GM21737 (cell line): Measurements from ENCODE around the gene MGAT5B.

Experiments used
- ATAC-seq: cut with Tn5 transposase; IDR thresholded peaks from one replicate; pipeline ENCODE4 v1.9.1; 2021; ENCODE audit warnings: mild to moderate bottlenecking, moderate library complexity; ENCODE audit not compliant: unreplicated experiment

The MGAT5B gene

DNA sequence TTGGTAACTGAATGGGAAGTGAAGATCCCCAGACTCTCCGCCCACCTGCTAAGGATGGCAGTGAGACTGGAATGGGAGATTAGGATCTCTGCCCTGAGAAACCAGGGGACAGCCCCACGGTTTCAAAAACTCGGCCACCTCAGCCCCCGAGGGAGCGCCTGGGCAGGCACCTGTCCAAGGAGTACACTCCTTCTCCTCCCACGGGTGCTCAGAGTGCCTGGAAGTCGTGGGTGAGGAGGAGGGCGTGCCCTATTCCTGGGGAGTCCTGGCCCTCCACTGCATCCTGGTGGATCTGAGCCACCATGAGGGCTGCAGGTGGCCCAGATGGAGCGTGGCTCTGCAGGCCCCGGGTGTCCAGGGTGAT, 78.5 kb downstream of the MGAT5B start:
- no peak for ATAC-seq

DNA sequence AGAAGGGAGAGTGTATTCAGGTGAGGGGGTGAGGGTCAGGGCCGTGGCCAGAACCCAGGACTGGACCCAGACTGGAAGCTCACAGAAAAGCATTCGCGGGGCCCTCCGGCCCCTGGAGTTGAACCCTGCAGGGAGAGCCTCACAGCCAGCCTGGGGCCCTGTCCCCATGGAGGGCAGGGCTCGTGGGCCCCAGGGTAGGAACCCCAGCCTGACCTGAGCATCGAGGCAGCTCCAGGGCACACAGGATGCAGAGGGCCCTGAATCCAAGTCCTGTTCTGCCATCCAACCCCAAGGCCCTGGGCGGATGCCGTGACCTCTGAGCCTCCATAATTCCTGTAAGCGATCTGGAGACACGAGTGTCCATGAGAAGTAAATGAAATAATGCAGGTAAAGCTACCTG, 79.1 kb downstream of the MGAT5B start:
- ATAC-seq = no peak

DNA sequence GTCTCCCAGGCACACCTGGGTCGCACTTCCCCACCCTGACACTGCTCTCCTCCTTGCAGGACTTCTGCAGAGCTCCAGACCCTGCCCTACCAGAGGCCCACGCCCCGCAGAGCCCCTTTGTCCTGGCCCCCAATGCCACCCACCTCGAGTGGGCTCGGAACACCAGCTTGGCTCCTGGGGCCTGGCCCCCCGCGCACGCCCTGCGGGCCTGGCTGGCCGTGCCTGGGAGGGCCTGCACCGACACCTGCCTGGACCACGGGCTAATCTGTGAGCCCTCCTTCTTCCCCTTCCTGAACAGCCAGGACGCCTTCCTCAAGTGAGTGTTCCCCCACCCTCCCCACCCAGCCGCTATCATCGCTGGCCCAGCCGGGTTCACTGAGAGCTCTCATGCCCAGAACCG, 79.6 kb downstream of the MGAT5B start:
- ATAC-seq = no peak

DNA sequence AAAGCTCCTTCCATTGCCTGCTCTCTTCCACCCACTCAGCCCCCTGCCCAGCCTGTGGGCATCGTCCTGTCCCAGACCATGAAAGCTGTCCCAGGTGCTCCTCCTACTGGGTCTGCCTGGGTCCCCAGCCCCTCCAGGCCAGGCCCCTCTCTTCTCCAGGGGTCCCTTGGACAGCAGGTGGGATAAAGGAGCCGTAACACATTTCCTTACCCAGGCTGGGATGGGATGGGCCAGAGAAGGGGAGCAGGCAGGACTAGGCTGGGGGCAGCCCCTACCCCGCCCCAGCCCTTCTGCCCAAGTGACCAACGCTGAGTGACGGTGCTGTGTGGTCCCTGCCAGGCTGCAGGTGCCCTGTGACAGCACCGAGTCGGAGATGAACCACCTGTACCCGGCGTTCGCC, 80.1 kb downstream of the MGAT5B start:
- no peak for ATAC-seq

DNA sequence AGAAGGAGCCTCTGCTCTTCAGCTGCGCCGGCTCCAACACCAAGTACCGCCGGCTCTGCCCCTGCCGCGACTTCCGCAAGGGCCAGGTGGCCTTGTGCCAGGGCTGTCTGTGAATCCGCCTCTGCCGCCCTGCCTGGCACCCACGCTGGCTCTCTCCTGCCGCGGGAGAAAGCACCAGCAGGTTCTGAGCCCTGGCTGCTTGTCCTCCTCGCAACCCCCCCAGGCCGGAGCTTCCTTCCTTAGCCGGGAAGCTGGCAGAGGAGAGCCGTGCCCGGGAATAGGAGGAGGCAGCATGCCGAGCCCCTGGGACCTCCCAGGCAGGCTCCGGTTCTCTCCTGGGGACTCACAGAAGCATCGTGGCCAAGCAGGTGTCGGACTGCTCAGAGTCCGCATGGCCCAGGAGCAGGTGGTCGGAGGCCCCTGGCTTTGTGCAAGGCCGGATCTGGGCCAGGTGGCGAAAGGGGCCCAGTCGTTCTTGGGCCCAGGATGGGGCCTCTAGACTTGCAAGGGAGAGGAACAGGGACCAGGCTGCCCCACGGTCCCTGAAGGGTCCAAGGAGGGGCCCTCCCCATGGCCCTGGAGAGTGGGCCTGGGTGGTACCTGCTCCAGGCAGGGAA, 80.6 kb downstream of the MGAT5B start:
- no peak for ATAC-seq

DNA sequence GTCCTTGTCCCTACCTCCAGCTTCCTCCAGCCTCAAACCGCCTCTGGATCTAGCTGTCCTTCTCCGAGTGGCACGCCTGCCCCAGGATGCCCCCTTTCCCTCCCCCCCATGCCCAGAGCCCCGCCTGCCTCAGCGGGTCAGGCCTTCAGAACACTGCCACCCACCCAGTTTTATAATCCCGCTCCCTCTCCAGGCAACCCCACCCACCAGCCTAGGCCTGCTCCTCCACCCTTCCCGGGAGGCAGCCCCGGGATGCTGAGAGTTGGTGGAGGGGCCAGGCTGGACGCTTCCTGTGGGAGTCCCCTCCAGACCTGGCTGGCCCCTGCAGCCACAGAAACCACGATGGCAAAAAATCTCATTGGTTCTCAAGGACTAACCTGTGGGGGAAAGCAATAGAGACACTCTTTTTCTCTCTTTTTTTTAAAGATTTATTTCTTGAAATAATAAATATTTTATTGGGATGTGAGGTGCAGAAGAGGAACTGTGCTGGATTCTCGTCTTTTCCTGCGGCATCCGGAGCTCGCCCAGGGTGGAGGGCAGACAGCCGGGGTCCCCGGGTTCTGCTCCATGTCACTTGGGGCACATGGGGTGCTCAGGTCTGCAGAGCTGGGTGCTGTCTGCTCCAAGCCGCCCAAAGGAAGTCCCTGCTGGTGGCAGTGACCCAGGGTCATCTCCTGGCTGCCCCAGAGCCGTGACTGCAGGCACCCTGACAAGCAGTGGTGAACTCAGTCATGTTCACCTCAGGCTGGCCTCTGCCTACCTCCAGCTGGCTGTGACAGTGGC, 81.9 kb downstream of the MGAT5B start:
- ATAC-seq = no peak

DNA sequence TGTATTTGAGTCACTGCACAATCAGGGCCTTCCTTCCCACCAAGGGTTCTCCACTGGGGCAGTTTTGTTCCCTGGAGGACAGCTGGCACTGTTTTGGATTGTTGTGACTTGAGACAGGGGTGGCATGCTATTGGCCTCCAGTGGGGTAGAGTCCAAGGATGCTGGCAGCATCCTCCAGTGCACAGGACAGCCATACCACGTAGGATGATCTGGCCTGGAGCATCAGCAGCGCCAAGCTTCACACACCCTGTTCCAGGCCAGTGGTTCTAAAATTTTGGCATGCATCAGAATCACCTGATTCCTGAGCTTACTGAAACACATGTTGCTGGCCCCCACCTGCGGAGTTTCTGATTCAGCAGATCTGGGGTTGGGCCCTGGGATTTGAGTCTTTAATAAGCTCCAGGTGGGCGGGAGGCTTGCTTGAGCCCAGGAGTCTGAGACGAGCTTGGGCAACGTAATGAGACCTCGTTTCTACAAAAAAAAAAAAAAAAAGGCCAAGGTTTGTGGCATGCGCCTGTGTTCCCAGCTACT, 83.2 kb downstream of the MGAT5B start:
- no peak for ATAC-seq

DNA sequence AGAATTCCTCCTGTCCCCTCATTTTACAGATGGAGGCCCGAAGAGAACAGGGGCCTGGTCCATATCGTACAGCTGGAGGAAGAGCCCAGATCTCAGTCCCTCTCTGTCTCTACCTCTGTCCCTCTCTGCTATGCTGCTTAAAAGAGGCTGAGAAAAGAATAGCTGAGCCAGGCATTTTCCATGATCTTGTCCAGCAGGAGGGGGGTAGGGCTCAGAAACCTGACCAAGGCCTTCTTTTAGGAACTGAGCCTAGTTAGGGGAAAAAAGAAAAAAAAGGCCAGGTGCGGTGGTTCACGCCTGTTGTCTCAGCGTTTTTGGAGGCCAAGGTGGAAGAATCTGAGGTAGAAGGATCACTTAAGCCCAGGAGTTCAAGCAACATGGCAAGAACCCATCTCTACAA, 84.2 kb downstream of the MGAT5B start:
- ATAC-seq = no peak

DNA sequence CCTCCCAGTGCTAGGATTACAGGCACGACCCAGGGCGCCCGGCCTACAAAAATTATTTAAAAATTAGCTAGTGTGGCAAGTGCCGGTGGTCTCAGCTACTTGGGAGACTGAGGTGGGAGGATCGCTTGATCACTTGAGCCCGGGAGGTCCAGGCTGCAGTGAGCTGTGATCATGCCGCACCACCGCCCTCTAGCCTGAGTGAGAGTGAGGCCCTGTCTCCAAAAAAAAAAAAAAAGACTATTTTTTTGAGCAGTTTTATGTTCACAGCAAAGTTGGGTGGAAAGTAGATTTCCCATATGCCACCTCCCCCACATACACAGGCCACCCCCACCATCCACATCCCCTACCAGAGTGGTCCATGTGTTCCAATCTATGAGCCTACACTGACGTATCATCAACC, 84.9 kb downstream of the MGAT5B start:
- ATAC-seq = no peak

DNA sequence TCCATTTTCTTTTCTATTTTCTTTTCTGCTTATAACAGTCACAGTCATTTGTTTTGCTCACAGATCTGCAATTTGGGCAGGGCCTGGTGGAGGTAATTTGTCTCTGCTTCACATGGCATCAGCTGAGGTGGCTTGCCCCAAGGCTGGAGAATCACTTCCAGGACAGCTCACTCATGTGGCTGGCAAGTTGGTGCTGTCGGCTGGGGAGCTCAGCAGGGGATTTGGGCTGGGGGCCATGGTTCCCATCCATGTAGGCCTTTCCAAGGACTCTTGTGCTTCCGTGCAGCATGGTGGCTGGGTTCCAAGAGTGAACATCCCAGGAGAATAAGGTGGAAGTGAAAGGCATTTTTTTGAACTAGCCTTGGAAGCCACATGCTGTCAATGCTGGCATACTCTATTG, 85.7 kb downstream of the MGAT5B start:
- no peak for ATAC-seq

DNA sequence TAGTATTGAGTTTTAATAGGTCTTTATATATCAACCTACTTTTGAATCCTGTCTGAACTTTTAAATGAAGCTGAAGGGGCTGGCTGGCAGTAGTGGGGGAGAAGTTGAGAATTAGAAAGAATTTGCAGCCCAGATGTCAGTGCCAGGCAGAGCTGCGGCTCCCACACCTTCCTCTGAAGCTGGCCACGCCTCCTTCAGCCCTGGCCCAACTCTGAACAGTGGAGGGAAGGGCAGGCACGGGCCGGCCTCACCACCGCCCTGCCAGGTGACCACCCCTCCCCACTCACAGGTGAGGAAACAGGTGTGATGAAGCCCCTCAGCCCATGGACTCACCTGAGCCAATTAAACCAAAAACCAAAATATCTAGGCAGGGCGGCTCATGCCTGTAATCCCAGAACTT, 87.0 kb downstream of the MGAT5B start:
- no peak for ATAC-seq

DNA sequence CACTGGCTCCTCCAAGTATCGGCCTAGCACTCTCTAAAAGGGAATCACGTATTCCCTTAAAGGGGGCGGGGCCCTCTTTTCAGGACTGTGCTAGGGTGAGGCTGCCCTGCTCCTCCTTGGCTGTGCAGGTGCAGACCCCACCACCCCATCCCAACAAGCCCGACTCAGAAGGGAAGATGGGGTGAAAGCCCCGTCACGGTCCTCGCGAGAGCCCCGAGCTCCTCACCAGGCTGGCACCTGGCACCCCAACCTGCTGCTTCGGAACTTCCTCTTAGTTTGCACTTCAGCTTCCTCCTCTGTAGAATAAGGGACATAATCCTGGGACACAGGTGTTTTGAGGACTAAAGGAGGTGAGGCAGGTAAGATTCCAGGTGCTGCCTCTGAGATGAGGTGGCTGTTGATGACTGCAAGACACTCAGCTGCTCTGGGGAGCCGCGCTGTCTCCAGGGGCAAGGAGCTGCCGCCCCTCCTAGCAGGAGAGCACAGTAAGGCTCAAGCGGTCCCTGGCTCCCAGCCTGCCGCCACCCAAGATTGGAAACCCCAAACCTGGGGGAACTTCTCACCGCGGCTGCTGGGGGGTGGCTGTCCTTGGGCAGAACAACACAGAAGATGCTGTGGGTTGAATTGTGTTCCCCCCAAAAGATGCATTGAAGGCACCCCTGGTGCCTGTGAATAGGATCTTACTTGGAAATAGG, 88.8 kb downstream of the MGAT5B start:
- ATAC-seq = no peak

DNA sequence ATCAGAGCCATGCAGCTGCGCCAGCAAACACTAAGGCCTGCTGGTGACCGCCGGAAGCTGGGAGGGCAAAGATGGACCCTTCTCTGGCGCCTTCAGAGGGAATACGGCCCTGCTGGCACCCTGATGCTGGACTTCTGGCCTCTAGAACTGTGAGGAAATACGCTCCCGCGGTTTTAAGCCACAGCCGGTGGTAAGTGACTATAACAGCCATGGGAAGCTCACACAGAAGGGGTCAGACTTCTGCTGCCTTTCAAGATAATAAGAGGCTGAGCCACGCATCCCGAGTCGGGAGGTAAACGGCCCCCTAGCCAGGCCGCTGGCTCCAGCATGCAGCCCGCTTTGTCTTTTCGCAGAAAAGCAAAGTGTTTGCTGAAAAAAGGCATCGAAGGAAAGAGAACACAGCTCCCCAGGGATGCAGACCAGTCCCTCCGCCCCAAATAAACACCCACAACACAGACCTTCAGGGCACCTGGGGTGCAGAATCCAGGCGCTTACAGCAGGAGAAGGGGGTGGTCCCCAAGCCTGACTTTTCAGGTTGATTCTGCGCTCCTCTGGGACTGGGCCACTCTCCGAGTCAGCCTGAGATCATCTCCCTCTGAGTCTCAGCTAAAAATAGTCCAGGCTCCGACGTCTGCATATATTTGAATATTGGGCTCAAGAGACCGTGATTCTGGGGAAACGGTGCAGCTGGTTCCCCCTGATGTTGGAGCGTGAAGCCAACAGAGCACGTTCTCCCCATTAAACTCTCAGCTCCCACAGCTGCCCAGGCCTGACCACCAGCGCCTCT, 89.7 kb downstream of the MGAT5B start:
- ATAC-seq = no peak

DNA sequence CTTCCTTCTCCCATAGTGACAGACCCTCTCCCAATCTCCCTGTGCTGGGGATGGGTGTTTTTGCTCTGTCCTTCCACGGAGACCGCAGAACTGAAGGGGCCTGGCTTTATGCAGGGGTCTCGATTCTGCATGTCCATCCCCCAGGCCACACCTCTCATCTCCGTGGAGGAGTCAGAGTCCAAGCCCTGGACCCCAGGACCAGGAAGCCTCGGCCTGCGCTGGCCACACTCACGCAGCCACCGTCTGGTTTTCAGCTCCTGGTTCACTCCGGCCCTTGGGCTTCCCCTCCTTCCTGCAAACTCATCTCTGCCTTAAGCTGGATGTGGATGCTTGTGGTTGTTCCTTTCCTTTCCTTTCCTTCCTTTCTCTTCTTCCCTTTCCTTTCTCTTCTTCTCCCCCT, 90.8 kb downstream of the MGAT5B start:
- no peak for ATAC-seq

DNA sequence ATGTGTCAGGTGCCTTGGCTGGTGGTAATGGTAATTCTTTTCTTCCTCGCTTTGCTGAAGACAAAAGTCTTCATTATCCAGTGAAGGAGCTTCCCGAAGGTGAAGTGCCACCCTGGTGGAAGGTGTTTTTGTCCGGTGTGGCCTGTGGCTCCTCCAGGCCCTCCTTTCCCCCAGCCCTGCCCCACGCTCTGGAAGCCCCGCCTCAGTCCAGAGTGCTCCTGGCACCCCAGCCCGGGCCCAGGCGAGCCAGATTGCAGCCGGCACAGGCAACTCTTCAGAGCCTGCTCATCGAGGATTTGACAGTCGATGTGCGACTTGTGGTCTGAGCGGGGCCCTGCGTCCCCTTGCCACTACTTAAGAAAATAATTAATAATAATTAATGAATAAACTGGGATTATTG, 93.7 kb downstream of the MGAT5B start:
- ATAC-seq = no peak

DNA sequence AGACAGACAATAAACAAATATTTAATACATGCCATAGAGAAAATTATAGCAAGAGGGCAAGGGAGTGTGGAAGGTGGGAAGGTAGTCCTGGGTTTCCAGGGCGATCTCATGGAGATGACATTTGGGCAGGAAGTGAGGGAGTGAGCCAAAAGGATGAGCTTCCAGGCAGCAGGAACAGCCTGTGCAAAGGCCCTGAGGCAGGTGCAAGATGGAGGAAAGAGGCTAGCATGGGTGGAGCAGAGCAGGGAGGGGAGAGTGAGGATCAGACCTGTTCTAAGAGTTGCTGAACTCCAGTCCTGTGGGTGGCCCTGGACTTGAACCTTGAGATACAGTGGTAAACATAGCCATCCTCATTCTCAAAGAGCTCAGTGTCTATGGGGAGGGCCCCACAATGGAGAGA, 94.7 kb downstream of the MGAT5B start:
- ATAC-seq = no peak

DNA sequence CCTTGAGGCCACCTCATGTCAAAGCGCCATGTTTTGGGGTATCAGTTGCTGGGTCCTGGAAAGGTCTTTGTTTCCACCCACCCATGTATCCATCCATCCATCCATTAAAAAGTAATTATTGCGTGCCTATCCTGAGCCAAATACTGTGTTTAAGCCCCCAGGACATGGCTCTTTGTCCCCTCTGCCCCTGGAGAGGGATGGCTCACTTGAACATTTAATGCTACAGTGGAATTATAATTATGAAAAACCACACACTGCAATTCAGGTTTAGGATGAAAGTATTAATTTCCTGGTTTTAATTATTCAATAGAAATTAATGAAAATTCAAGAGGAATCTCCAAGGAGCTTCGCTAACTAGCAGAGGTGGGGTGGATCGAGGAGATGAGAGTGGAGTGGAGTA, 97.8 kb downstream of the MGAT5B start:
- no peak for ATAC-seq

DNA sequence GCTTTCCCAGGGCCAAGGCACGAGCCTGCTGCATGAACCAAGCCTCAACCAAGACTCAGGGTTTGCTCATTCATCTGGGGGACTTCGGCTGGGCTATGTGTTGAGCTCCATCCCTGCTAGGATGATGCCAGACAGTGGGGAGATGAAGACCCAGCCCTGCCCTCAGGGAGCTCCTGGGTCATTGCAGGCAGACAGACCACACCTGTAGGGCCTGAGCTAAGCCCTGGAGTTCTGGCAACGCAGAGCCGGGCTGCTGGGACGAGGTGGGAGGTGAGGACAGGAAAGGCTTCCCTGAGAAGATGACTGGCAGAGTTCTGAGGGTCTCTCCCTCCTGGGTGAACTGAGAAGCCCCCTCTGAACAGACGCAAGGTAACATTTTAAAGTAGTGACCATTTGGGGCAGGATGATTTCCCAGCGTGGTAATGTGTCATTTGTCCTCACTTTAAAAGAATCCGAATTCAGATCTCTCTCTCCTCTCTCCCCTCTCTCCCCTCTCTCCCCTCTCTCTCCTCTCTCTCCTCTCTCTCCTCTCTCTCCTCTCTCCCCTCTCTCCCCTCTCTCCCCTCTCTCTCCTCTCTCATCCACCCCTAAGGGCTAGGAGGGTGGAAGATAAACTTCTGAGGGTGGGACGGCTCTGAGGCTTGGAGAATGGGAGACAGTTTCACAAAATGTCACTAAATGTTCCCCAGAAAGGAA, 98.4 kb downstream of the MGAT5B start:
- no peak for ATAC-seq

DNA sequence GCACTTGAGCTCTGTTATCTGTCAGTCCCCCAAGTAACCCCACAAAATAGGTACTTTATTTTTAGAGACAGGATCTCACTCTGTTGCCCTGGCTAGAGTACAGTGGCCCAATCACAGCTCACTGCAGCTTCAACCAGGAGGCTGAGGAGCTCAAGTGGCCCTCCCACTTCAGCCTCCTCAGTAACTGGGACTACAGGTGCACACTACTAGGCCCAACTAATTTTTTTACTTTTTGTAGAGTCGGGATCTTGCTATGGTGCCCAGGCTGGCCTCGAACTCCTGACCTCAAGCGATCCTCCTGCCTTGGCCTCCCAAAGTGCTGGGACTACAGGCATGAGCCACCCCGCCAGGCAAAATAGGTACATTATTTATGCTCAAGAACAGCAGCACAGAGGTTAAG, 99.6 kb downstream of the MGAT5B start:
- ATAC-seq = no peak

DNA sequence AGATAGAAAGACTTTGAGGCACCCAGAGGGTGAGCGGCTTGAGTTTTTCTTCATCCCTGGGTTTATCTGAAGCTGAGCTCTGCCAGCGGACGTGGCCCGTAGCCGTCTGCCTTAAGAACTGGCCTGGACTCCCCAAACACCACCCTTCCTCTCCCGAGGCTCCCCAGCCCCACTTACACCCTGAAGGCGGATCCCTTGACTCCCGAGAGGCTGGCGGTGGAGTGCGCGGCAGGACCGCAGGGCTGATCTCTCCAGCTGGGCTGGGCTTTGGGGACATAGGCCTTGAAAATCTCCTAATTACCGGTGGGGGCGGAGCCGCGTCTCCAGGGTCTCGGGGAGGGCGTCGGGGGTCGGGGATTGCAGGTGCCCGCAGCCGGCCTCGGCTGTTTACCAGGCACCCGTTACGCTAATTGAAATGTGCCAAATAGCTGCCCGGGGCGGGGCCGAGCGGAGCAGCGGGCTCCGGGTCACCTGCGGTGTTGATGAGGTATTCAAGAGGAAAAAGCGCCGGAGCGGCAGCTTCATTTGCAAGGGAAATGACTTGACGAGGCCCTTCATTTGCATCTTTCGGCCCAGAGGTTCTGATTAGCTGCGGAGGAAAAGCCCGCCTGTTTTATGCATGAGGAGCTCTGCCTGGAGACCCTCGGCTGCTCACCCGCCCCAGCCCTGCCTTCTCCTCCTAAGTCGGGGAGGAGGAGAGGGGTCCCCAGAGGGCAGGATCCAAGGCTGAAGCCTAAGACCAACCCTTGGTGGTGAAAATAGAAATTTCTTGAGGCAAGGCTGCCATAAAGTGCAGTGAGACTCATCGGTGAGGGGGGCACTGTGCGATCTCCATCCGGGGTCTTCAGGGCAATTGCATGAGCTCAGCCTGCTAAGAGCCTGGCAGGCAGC, 100.7 kb downstream of the MGAT5B start:
- no peak for ATAC-seq
